Measurements from ENCODE around the gene WDR83. TPM values are rescaled to one million over a fixed set of nuclear protein-coding genes. Genes with fewer than 3 reads are reported as not detected.

The WDR83 gene
- total and polyA plus RNA-seq, 2 experiments from 2014 or later, result 9.1 to 19.5 TPM

DNA sequence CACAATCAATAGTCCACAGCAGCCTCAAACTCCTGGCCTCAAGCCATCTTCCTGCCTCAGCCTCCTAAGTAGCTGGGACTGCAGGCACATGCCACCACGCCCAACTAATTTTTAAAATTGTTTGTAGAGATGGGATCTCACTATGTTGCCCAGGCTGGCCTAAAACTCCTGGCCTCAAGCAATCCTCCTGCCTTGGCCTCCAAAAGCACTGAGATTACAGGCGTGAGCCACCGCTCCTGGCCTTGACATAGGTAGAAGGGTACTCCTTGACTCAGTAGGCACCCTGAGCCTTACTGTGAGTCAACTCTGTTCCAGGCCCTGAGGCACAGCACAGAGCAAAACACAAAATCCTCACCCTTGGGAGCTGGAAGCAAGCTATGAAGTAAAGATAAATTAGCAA, 49.3 kb downstream of the WDR83 start:
- Histone ChIP-seq H3K27me3 (no peaks in the 10 kb centered on the region), H3K79me2 (peaks cover 53% of the 10 kb centered on the region), H3K4me2 (no peak overlapping the region), H4K20me1 (ENCODE audit: insufficient read depth, poor library complexity, severe bottlenecking) (peaks cover 7% of the 10 kb centered on the region), H2AFZ (no peak overlapping the region), H3K4me3 (no peak overlapping the region), H3K9me3 (ENCODE audit: low read depth) (no peaks in the 10 kb centered on the region), H3K4me1 (ENCODE audit: insufficient read depth) (peaks cover 10% of the 10 kb centered on the region), H3K9me2 (replicated peaks; ENCODE audit: insufficient read depth) (no peaks in the 10 kb centered on the region), H3K36me3 (replicated peaks; ENCODE audit: insufficient read depth, low read depth) (no peaks in the 10 kb centered on the region), H3K27ac (no peak overlapping the region)
- no peak for DNase-seq (ENCODE audit: low spot score)
- WGBS (ENCODE audit: low lambda C conversion rate, missing lambda C conversion rate), result 99% methylated on average over 3 of the region's 3 CpGs
- no peak for TF ChIP-seq EZH2 (IDR thresholded peaks at IDR 0.05; ENCODE audit: borderline replicate concordance)

DNA sequence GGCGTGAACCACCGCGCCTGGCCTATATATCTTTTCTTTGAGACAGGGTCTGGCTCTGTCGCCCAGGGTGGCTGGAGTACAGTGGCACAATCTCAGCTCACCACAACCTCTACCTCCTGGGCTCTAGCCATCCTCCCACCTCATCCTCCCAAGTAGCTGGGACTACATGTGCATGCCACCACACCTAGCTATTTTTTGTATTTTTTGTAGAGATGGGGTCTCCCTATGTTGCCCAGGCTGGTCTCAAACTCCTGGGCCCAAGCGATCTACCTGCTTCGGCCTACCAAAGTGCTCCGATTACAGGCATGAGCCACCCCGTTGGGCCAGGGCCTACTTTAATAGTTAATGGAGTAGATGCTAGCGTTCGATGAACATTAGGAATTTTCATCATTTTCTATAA, 53.7 kb downstream of the WDR83 start:
- Histone ChIP-seq H4K20me1 (ENCODE audit: insufficient read depth, poor library complexity, severe bottlenecking) (peaks cover 7% of the 10 kb centered on the region), H3K27me3 (no peaks in the 10 kb centered on the region), H3K36me3 (replicated peaks; ENCODE audit: insufficient read depth, low read depth) (no peaks in the 10 kb centered on the region), H3K9me2 (replicated peaks; ENCODE audit: insufficient read depth) (no peaks in the 10 kb centered on the region), H3K4me3 (peak overlapping the region; percentile 60), H2AFZ (no peak overlapping the region), H3K4me2 (peak overlapping the region; percentile 99), H3K9me3 (ENCODE audit: low read depth) (no peaks in the 10 kb centered on the region), H3K4me1 (ENCODE audit: insufficient read depth) (peaks cover 10% of the 10 kb centered on the region), H3K79me2 (peaks cover 70% of the 10 kb centered on the region), H3K27ac (peak overlapping the region; percentile 95)
- no peak for DNase-seq (ENCODE audit: low spot score)
- WGBS (ENCODE audit: low lambda C conversion rate, missing lambda C conversion rate), result 93% methylated on average over 10 of the region's 10 CpGs
- no peak for TF ChIP-seq EZH2phosphoT487 (IDR thresholded peaks at IDR 0.05; ENCODE audit: low read depth, severe bottlenecking, unreplicated experiment)
- TF ChIP-seq, protein P1, sequence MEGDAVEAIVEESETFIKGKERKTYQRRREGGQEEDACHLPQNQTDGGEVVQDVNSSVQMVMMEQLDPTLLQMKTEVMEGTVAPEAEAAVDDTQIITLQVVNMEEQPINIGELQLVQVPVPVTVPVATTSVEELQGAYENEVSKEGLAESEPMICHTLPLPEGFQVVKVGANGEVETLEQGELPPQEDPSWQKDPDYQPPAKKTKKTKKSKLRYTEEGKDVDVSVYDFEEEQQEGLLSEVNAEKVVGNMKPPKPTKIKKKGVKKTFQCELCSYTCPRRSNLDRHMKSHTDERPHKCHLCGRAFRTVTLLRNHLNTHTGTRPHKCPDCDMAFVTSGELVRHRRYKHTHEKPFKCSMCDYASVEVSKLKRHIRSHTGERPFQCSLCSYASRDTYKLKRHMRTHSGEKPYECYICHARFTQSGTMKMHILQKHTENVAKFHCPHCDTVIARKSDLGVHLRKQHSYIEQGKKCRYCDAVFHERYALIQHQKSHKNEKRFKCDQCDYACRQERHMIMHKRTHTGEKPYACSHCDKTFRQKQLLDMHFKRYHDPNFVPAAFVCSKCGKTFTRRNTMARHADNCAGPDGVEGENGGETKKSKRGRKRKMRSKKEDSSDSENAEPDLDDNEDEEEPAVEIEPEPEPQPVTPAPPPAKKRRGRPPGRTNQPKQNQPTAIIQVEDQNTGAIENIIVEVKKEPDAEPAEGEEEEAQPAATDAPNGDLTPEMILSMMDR (IDR thresholded peaks at IDR 0.05; ENCODE audit: poor library complexity), result no peak
- TF ChIP-seq EZH2 (IDR thresholded peaks at IDR 0.05; ENCODE audit: borderline replicate concordance), result no peak

DNA sequence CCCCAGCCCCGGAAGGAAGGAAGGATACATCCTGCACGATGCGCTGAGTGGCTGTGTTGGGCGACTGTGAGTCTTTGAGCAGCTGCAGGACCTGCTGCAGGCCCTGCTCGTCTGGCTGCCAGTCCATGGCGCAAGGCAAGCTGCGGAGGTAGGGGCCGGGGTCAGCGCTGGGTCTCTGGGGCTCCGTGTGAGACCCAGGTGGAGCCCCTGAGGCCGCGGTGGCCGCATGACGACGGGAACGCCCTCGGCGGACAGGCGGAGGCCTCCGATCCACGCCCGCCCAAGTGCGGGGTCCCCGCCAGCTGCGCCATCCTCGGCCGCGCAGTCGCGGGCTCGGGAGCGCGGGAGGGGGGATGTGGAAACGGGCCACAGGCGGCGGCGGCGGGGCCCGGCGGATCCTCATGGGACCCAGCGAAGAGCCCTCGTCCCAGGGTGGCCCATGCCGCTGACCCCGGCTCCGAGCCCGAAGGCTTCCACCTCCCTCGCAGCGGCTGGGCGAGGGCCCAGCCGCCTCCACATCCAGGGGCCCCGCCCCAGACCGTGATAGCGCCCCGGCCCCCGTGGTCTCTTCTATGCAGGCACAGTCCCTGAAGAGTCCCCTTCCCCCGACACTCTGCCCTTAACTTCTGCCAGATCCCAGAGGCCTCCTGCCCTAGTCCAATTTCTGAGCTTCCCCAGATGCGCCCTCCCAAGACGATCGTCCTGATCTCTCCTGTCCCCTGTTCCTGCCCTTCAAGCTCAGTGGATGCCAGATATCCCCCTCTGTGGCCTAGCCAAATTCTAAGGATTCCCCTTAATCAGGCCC, 54.4 kb downstream of the WDR83 start:
- Histone ChIP-seq H3K9me2 (replicated peaks; ENCODE audit: insufficient read depth) (no peaks in the 10 kb centered on the region), H3K27ac (peak overlapping the region; percentile 95), H4K20me1 (ENCODE audit: insufficient read depth, poor library complexity, severe bottlenecking) (peaks cover 7% of the 10 kb centered on the region), H3K79me2 (peaks cover 65% of the 10 kb centered on the region), H3K4me1 (ENCODE audit: insufficient read depth) (peaks cover 10% of the 10 kb centered on the region), H2AFZ (peak overlapping the region; percentile 10), H3K9me3 (ENCODE audit: low read depth) (no peaks in the 10 kb centered on the region), H3K27me3 (no peaks in the 10 kb centered on the region), H3K36me3 (replicated peaks; ENCODE audit: insufficient read depth, low read depth) (no peaks in the 10 kb centered on the region), H3K4me2 (peak overlapping the region; percentile 99), H3K4me3 (peak overlapping the region; percentile 60)
- peak; percentile 49 for DNase-seq (ENCODE audit: low spot score)
- TF ChIP-seq EZH2phosphoT487 (IDR thresholded peaks at IDR 0.05; ENCODE audit: low read depth, severe bottlenecking, unreplicated experiment) (no peak), EZH2 (IDR thresholded peaks at IDR 0.05; ENCODE audit: borderline replicate concordance) (no peak)
- TF ChIP-seq, protein P1 (IDR thresholded peaks at IDR 0.05; ENCODE audit: poor library complexity), result no peak
- 8% methylated on average over 36 of the region's 59 CpGs for WGBS (ENCODE audit: low lambda C conversion rate, missing lambda C conversion rate)

Measured in hepatocyte (in vitro differentiated cells).